Astrocyte of the cerebellum (primary cell): Measurements from ENCODE around the gene EYS.

Experiments used
- DNase-seq: peaks from one replicate; pipeline ENCODE4 v3.0.0-alpha.2; 2011; ENCODE audit warnings: low read depth
- H3K4me3 ChIP-seq: 2 replicates; pipeline ENCODE4 v1.5.1; 2011; ENCODE audit warnings: mild to moderate bottlenecking, low read depth, low read length, moderate library complexity
- CTCF ChIP-seq: IDR thresholded peaks from 2 replicates; pipeline ENCODE4 v1.5.1; 2012; ENCODE audit warnings: low read length, low read depth, moderate library complexity, mild to moderate bottlenecking; ENCODE audit errors: missing control alignments
- in situ Hi-C: cut with HindIII; loops from 2 replicates; pipeline ENCODE4 v1.10.0; 2017; ENCODE audit warnings: low sequenced_read_pairs

Gene EYS

GRCh38 chr6:64681416-64682160 lies 1025.4 kb downstream of the EYS start:
- TF ChIP-seq CTCF = no peak
- no peak overlapping the region for H3K4me3 ChIP-seq
- in situ Hi-C loops = no loop called here
- DNase-seq = no peak

- no peak for TF ChIP-seq CTCF
- no peak overlapping the region for H3K4me3 ChIP-seq
- DNase-seq = peak; percentile 29
- in situ Hi-C loops = no loop called here
Observed at GRCh38 chr6:64680446-64680845, 1026.6 kb downstream of the EYS start.

DNA sequence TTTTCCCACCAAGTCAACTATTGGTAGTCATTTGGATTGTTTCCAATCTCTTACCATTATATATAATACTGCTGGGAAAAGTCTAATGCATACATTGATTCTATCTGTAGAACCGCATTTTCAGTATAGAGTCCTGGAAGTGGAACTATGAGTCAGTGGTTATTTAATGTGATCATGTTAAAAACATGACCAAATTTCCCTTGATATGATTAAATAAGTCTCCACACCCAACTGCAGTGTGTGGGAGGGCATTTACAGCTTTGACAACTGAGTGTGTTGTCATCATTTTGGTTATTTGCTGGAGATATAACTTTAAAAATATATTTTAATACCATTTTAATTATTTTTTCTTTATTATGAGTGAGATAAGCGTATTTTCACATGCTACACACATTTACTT lies 1027.6 kb downstream of the EYS start:
- DNase-seq = no peak
- in situ Hi-C loops = no loop called here
- H3K4me3 ChIP-seq = no peak overlapping the region
- TF ChIP-seq CTCF = no peak

GRCh38 chr6:64672651-64673050 lies 1034.4 kb downstream of the EYS start:
- no peak for TF ChIP-seq CTCF
- DNase-seq = no peak
- in situ Hi-C loops = no loop called here
- no peak overlapping the region for H3K4me3 ChIP-seq

DNA sequence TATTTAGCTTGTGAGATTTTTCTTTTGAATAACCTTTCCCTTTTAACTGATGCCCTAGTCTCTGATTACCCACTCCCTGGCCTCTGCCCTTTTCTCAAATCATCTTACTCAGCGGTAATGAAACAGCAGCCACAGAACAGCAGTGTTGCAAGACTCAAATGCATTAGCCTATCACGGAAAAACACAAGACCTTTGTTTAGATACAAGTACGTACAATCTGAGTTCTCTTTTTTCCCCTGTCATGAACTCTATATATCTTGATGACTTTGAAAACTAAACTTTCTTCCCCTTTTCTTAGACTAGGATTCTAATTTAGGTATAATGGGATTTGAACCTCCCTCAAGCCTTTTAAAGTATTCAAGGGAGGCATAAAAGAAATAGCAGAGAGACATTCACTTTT lies 1034.9 kb downstream of the EYS start:
- no peak for DNase-seq
- in situ Hi-C loops = no loop called here
- no peak for TF ChIP-seq CTCF
- no peak overlapping the region for H3K4me3 ChIP-seq

DNA sequence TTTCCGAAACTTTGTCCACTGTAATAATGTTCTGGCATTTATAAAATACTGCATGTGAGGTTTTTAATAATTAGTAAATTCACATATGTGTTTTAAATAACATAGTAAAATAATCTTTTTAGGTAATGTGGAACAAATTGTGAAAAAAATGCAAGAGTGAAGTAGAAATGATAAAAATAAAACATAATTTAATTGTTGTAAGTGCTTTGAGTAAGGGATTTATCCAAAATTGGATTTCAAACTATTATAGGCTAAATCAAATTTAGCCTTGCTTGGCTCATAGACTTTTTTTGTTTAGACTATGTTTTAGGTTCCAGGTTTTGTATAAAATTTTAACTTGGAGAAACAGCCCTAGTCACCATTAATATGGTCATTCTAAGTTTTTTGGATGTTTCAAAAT lies 1041.9 kb downstream of the EYS start:
- in situ Hi-C loops = no loop called here
- no peak for DNase-seq
- no peak for TF ChIP-seq CTCF
- no peak overlapping the region for H3K4me3 ChIP-seq
